WTC11 (cell line): Measurements from ENCODE around the gene KRT83. TPM values are rescaled to one million over a fixed set of nuclear protein-coding genes. Genes with fewer than 3 reads are reported as not detected.
A peak's percentile ranks its signal among the peaks of the same experiment; 100 is the strongest.

Experiments
- ATAC-seq: fragments of 200-7000 bp; cut with Tn5 transposase; 2 replicates; pipeline ENCODE4 v1.10.0; 2021; ENCODE audit warnings: mild to moderate bottlenecking, moderate library complexity
- CTCF ChIA-PET: fragments of 300-600 bp; sonication (Branson Sonifier 250); formaldehyde crosslinking; loops from one replicate; lab custom pipeline; 2021; ENCODE audit warnings: antibody characterized with exemption; lab: Charles Lee
- POLR2A ChIA-PET: fragments of 350-600 bp; sonication (Branson Sonifier 250); formaldehyde crosslinking; loops from one replicate; lab custom pipeline; 2021; ENCODE audit warnings: antibody characterized with exemption; lab: Charles Lee
- DNase-seq: peaks from one replicate; pipeline ENCODE4 v3.0.0; 2021; ENCODE audit warnings: low spot score
- H3K27ac Mint-ChIP-seq: 2 replicates; pipeline ENCODE4 v1.8.0; 2021; ENCODE audit warnings: mixed read lengths
- H3K27me3 Mint-ChIP-seq: 2 replicates; pipeline ENCODE4 v1.8.0; 2021; ENCODE audit warnings: low read depth, mild to moderate bottlenecking, moderate library complexity, mixed read lengths
- H3K36me3 Mint-ChIP-seq: 2 replicates; pipeline ENCODE4 v1.8.0; 2021; ENCODE audit warnings: mixed read lengths
- H3K4me1 Mint-ChIP-seq: 2 replicates; pipeline ENCODE4 v1.8.0; 2022; ENCODE audit warnings: mixed read lengths
- H3K4me3 Mint-ChIP-seq: 2 replicates; pipeline ENCODE4 v1.8.0; 2021; ENCODE audit warnings: mild to moderate bottlenecking, moderate library complexity, mixed read lengths
- H3K9me3 Mint-ChIP-seq: 2 replicates; pipeline ENCODE4 v1.8.0; 2021; ENCODE audit warnings: mixed read lengths
- CREM ChIP-seq: sonication (generic); formaldehyde crosslinking; IDR thresholded peaks from 2 replicates; pipeline ENCODE4 v1.8.1; 2022; ENCODE audit warnings: mild to moderate bottlenecking, missing genetic modification reagents, moderate library complexity
- FOXJ3 ChIP-seq: sonication (generic); formaldehyde crosslinking; IDR thresholded peaks from 2 replicates; pipeline ENCODE4 v1.9.0; 2021; ENCODE audit warnings: missing genetic modification reagents, mild to moderate bottlenecking, borderline replicate concordance
- JAZF1 ChIP-seq: fragments of 250-450 bp; sonication (Bioruptor Pico); IDR thresholded peaks from 2 replicates; pipeline ENCODE4 v1.9.0; 2021; ENCODE audit warnings: moderate library complexity, mild to moderate bottlenecking, inconsistent platforms
- KAT7 ChIP-seq: sonication (generic); formaldehyde crosslinking; IDR thresholded peaks from 2 replicates; pipeline ENCODE4 v1.8.1; 2023; ENCODE audit warnings: missing genetic modification reagents, mild to moderate bottlenecking, borderline replicate concordance
- NR2C2 ChIP-seq: sonication (generic); formaldehyde crosslinking; IDR thresholded peaks from 2 replicates; pipeline ENCODE4 v1.8.0; 2022; ENCODE audit warnings: mild to moderate bottlenecking, missing genetic modification reagents
- OVOL2 ChIP-seq: fragments of 250-450 bp; sonication (Bioruptor Pico); IDR thresholded peaks from 2 replicates; pipeline ENCODE4 v1.9.0; 2021; ENCODE audit warnings: mild to moderate bottlenecking, borderline replicate concordance
- SP1 ChIP-seq: sonication (generic); formaldehyde crosslinking; conservative IDR thresholded peaks from 2 replicates; pipeline ENCODE4 v1.8.1; 2022; ENCODE audit warnings: missing genetic modification reagents
- TEAD4 ChIP-seq: sonication (generic); formaldehyde crosslinking; IDR thresholded peaks from 2 replicates; pipeline ENCODE4 v1.8.0; 2022; ENCODE audit warnings: mild to moderate bottlenecking, missing genetic modification reagents
- TP53 ChIP-seq: sonication (generic); formaldehyde crosslinking; IDR thresholded peaks from 2 replicates; pipeline ENCODE4 v1.8.1; 2023; ENCODE audit warnings: mild to moderate bottlenecking, missing genetic modification reagents
- USF1 ChIP-seq: sonication (generic); formaldehyde crosslinking; IDR thresholded peaks from 2 replicates; pipeline ENCODE4 v1.8.0; 2022; ENCODE audit warnings: mild to moderate bottlenecking, missing genetic modification reagents
- total RNA-seq: library from RNA; stranded (reverse); gene quantifications from 3 replicates; pipeline ENCODE4 v1.2.3, GENCODE V29; 2021
- TF ChIP-seq, protein P1 (sequence below): sonication (generic); formaldehyde crosslinking; conservative IDR thresholded peaks from 2 replicates; pipeline ENCODE4 v1.8.1; 2023; ENCODE audit warnings: mild to moderate bottlenecking, low read depth, missing genetic modification reagents, moderate library complexity
- TF ChIP-seq, protein P2 (sequence below): fragments of 250-450 bp; sonication (Bioruptor Pico); IDR thresholded peaks from 2 replicates; pipeline ENCODE4 v1.9.0; 2021; ENCODE audit warnings: mild to moderate bottlenecking, borderline replicate concordance
- TF ChIP-seq, protein P3 (sequence below): sonication (generic); formaldehyde crosslinking; IDR thresholded peaks from 2 replicates; pipeline ENCODE4 v1.8.1; 2023; ENCODE audit warnings: mild to moderate bottlenecking, missing genetic modification reagents, moderate library complexity
- TF ChIP-seq, protein P4 (sequence below): sonication (generic); formaldehyde crosslinking; IDR thresholded peaks from 2 replicates; pipeline ENCODE4 v1.8.0; 2022; ENCODE audit warnings: missing genetic modification reagents

KRT83 gene
- total RNA-seq, 1 experiment from 2014 or later, result not detected

DNA sequence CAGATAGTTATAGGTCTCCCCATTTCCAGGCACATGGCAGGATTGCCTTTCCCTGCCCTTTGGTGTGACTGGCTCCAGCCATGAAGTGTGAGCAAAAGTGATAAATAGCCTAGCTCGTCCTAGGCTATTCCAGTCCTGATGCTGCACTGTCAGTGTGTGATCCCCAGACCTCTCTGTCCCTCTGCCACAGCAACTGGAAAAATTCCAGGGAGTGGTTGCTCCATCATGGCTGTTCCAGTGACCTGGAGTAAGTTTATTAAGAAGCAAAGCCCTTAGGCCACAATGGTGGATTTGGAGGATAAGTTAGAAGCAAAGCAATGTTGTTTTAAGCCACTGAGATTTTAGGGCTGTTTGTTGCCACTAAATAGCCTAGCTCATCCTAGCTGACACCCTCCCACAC is 9.8 kb upstream of the KRT83 start (continued):
- TF ChIP-seq USF1 (CRISPR knock-in tag), result no peak
- no peak for TF ChIP-seq FOXJ3 (CRISPR knock-in tag)
- TF ChIP-seq, protein P1, sequence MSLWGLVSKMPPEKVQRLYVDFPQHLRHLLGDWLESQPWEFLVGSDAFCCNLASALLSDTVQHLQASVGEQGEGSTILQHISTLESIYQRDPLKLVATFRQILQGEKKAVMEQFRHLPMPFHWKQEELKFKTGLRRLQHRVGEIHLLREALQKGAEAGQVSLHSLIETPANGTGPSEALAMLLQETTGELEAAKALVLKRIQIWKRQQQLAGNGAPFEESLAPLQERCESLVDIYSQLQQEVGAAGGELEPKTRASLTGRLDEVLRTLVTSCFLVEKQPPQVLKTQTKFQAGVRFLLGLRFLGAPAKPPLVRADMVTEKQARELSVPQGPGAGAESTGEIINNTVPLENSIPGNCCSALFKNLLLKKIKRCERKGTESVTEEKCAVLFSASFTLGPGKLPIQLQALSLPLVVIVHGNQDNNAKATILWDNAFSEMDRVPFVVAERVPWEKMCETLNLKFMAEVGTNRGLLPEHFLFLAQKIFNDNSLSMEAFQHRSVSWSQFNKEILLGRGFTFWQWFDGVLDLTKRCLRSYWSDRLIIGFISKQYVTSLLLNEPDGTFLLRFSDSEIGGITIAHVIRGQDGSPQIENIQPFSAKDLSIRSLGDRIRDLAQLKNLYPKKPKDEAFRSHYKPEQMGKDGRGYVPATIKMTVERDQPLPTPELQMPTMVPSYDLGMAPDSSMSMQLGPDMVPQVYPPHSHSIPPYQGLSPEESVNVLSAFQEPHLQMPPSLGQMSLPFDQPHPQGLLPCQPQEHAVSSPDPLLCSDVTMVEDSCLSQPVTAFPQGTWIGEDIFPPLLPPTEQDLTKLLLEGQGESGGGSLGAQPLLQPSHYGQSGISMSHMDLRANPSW, result no peak

DNA sequence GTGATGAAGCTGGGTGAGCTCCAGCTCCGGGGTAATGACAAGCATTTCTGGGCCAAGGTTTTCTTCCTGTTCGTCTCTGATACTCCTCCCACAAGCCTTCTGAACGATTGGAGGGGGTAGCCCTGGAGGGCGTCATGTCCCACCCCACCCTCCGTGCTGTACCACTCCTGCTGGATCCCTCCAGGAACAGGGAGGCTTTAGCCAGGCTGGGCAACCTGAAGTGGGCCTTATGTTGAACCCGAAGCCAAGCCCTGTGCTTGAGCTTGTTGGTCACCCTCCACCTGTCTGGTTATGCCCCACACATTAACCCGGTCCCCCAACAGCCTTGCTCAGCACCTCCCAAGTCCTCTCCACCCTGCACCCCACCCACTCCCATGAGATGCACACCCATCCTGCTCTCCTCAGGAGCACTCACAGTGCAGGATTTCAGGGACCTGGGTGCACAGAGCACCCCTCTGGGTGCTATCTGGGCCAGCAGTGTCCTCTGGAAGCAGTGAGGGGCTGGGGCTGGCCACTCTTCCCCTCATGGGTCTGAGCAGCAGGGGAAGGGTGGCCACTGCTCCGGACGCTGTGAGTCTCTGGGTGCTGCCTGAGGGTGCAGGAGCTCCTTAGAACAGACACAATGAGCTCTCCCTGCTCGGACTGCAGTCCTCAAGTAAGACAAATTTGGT is 6.8 kb upstream of the KRT83 start:
- no peak overlapping the region for H3K4me3 Mint-ChIP-seq
- H3K36me3 Mint-ChIP-seq, result no peaks in the 10 kb centered on the region
- TF ChIP-seq SP1 (CRISPR knock-in tag), result no peak
- TF ChIP-seq, protein P2, sequence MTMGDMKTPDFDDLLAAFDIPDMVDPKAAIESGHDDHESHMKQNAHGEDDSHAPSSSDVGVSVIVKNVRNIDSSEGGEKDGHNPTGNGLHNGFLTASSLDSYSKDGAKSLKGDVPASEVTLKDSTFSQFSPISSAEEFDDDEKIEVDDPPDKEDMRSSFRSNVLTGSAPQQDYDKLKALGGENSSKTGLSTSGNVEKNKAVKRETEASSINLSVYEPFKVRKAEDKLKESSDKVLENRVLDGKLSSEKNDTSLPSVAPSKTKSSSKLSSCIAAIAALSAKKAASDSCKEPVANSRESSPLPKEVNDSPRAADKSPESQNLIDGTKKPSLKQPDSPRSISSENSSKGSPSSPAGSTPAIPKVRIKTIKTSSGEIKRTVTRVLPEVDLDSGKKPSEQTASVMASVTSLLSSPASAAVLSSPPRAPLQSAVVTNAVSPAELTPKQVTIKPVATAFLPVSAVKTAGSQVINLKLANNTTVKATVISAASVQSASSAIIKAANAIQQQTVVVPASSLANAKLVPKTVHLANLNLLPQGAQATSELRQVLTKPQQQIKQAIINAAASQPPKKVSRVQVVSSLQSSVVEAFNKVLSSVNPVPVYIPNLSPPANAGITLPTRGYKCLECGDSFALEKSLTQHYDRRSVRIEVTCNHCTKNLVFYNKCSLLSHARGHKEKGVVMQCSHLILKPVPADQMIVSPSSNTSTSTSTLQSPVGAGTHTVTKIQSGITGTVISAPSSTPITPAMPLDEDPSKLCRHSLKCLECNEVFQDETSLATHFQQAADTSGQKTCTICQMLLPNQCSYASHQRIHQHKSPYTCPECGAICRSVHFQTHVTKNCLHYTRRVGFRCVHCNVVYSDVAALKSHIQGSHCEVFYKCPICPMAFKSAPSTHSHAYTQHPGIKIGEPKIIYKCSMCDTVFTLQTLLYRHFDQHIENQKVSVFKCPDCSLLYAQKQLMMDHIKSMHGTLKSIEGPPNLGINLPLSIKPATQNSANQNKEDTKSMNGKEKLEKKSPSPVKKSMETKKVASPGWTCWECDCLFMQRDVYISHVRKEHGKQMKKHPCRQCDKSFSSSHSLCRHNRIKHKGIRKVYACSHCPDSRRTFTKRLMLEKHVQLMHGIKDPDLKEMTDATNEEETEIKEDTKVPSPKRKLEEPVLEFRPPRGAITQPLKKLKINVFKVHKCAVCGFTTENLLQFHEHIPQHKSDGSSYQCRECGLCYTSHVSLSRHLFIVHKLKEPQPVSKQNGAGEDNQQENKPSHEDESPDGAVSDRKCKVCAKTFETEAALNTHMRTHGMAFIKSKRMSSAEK (CRISPR knock-in tag), result no peak
- TF ChIP-seq NR2C2 (CRISPR knock-in tag), result no peak
- no peak for TF ChIP-seq TEAD4 (CRISPR knock-in tag)
- TF ChIP-seq, protein P3, sequence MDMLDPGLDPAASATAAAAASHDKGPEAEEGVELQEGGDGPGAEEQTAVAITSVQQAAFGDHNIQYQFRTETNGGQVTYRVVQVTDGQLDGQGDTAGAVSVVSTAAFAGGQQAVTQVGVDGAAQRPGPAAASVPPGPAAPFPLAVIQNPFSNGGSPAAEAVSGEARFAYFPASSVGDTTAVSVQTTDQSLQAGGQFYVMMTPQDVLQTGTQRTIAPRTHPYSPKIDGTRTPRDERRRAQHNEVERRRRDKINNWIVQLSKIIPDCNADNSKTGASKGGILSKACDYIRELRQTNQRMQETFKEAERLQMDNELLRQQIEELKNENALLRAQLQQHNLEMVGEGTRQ (CRISPR knock-in tag), result no peak
- no peak for TF ChIP-seq KAT7 (CRISPR knock-in tag)
- no peak for TF ChIP-seq TP53 (CRISPR knock-in tag)
- no peak for TF ChIP-seq OVOL2
- TF ChIP-seq CREM (CRISPR knock-in tag), result no peak
- no peak for TF ChIP-seq JAZF1 (CRISPR knock-in tag)
- TF ChIP-seq, protein P4, sequence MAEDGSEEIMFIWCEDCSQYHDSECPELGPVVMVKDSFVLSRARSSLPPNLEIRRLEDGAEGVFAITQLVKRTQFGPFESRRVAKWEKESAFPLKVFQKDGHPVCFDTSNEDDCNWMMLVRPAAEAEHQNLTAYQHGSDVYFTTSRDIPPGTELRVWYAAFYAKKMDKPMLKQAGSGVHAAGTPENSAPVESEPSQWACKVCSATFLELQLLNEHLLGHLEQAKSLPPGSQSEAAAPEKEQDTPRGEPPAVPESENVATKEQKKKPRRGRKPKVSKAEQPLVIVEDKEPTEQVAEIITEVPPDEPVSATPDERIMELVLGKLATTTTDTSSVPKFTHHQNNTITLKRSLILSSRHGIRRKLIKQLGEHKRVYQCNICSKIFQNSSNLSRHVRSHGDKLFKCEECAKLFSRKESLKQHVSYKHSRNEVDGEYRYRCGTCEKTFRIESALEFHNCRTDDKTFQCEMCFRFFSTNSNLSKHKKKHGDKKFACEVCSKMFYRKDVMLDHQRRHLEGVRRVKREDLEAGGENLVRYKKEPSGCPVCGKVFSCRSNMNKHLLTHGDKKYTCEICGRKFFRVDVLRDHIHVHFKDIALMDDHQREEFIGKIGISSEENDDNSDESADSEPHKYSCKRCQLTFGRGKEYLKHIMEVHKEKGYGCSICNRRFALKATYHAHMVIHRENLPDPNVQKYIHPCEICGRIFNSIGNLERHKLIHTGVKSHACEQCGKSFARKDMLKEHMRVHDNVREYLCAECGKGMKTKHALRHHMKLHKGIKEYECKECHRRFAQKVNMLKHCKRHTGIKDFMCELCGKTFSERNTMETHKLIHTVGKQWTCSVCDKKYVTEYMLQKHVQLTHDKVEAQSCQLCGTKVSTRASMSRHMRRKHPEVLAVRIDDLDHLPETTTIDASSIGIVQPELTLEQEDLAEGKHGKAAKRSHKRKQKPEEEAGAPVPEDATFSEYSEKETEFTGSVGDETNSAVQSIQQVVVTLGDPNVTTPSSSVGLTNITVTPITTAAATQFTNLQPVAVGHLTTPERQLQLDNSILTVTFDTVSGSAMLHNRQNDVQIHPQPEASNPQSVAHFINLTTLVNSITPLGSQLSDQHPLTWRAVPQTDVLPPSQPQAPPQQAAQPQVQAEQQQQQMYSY (CRISPR knock-in tag), result no peak
- TF ChIP-seq, all 79 proteins: peak for 0
- no peaks in the 10 kb centered on the region; the same call in 1 of the 2 replicates for H3K27me3 Mint-ChIP-seq
- H3K27ac Mint-ChIP-seq, result no peak overlapping the region
- H3K9me3 Mint-ChIP-seq, result no peaks in the 10 kb centered on the region
- POLR2A ChIA-PET, result no interaction called here
- ATAC-seq, result peak; percentile 27
- no peak for DNase-seq
- peaks cover 4% of the 10 kb centered on the region; the same call in 1 of the 2 replicates for H3K4me1 Mint-ChIP-seq
- CTCF ChIA-PET, result interaction anchor here (0.5 to 3.9 kb wide), 62 partner anchors 9 to 576 kb away, joined by 3 to 48 read pairs (median 6); partner anchors contain the start of genes KRT7, KRT8 and KRT85
